ENCODE data around the gene MRPS18A.
"Not testable (repeated sequence)": the region's sequence is repeated elsewhere in the genome, so short reads cannot be mapped to it uniquely, and the experiment has no call there.

MRPS18A gene

GRCh38 chr6:43708860-43709653 lies 21.5 kb upstream of the MRPS18A start:
- H3K27ac ChIP-seq (ENCODE audit: insufficient read depth, low read length, poor library complexity, severe bottlenecking) = no peak overlapping the region
- no peak for DNase-seq

GRCh38 chr6:43707767-43708166 lies 20.2 kb upstream of the MRPS18A start:
- Histone ChIP-seq H3K4me3 (ENCODE audit: insufficient read depth, low read depth, low read length, poor library complexity, severe bottlenecking) (no peak overlapping the region), H3K36me3 (ENCODE audit: control insufficient read depth, insufficient read depth, low read length) (no peaks in the 10 kb centered on the region), H3K27ac (ENCODE audit: insufficient read depth, low read length, poor library complexity, severe bottlenecking) (no peak overlapping the region), H3K4me1 (ENCODE audit: control insufficient read depth, insufficient read depth, low read length, poor library complexity, severe bottlenecking) (no peaks in the 10 kb centered on the region), H3K9me3 (ENCODE audit: control insufficient read depth, low read length) (no peaks in the 10 kb centered on the region), H3K27me3 (replicated peaks; ENCODE audit: control insufficient read depth, insufficient read depth, low read length, poor library complexity, severe bottlenecking) (peaks cover 4% of the 10 kb centered on the region)
- DNase-seq = no peak

More at GRCh38 chr6:43708860-43709653, 21.5 kb upstream of the MRPS18A start:
- peaks cover 3% of the 10 kb centered on the region for H3K27me3 ChIP-seq (replicated peaks; ENCODE audit: control insufficient read depth, insufficient read depth, low read length, poor library complexity, severe bottlenecking)
- H3K9me3 ChIP-seq (ENCODE audit: control insufficient read depth, low read length) = no peaks in the 10 kb centered on the region
- no peak overlapping the region for H3K4me3 ChIP-seq (ENCODE audit: insufficient read depth, low read depth, low read length, poor library complexity, severe bottlenecking)
- no peaks in the 10 kb centered on the region for H3K4me1 ChIP-seq (ENCODE audit: control insufficient read depth, insufficient read depth, low read length, poor library complexity, severe bottlenecking)
- H3K36me3 ChIP-seq (ENCODE audit: control insufficient read depth, insufficient read depth, low read length) = no peaks in the 10 kb centered on the region

DNA sequence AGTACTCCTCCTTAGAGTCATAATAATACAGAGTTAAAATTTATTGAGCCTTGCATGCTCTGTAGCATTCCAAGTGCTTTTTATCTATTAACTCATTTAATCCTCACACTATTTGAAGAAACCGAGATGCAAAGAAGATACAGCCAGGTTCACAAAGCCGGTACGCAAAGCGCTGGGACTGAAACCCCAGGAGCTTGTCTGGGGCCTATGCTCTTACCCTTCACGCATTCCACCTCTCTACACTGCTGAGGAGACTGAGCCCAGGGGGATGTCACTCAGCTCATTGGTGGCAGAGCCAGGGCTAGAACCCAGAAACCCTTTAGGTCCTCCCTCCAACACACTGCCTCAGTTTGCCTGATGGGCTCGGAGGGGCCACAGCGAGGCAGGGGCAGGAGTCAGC lies 19.7 kb upstream of the MRPS18A start:
- Histone ChIP-seq H3K4me3 (ENCODE audit: insufficient read depth, low read depth, low read length, poor library complexity, severe bottlenecking) (no peak overlapping the region), H3K27ac (ENCODE audit: insufficient read depth, low read length, poor library complexity, severe bottlenecking) (no peak overlapping the region), H3K4me1 (ENCODE audit: control insufficient read depth, insufficient read depth, low read length, poor library complexity, severe bottlenecking) (no peaks in the 10 kb centered on the region), H3K27me3 (replicated peaks; ENCODE audit: control insufficient read depth, insufficient read depth, low read length, poor library complexity, severe bottlenecking) (peaks cover 7% of the 10 kb centered on the region), H3K9me3 (ENCODE audit: control insufficient read depth, low read length) (no peaks in the 10 kb centered on the region), H3K36me3 (ENCODE audit: control insufficient read depth, insufficient read depth, low read length) (no peaks in the 10 kb centered on the region)
- DNase-seq = no peak

GRCh38 chr6:43706788-43707187 lies 19.2 kb upstream of the MRPS18A start:
- DNase-seq = no peak
- Histone ChIP-seq H3K27ac (ENCODE audit: insufficient read depth, low read length, poor library complexity, severe bottlenecking) (no peak overlapping the region), H3K4me3 (ENCODE audit: insufficient read depth, low read depth, low read length, poor library complexity, severe bottlenecking) (no peak overlapping the region), H3K36me3 (ENCODE audit: control insufficient read depth, insufficient read depth, low read length) (no peaks in the 10 kb centered on the region), H3K4me1 (ENCODE audit: control insufficient read depth, insufficient read depth, low read length, poor library complexity, severe bottlenecking) (no peaks in the 10 kb centered on the region), H3K27me3 (replicated peaks; ENCODE audit: control insufficient read depth, insufficient read depth, low read length, poor library complexity, severe bottlenecking) (peaks cover 7% of the 10 kb centered on the region), H3K9me3 (ENCODE audit: control insufficient read depth, low read length) (no peaks in the 10 kb centered on the region)

DNA sequence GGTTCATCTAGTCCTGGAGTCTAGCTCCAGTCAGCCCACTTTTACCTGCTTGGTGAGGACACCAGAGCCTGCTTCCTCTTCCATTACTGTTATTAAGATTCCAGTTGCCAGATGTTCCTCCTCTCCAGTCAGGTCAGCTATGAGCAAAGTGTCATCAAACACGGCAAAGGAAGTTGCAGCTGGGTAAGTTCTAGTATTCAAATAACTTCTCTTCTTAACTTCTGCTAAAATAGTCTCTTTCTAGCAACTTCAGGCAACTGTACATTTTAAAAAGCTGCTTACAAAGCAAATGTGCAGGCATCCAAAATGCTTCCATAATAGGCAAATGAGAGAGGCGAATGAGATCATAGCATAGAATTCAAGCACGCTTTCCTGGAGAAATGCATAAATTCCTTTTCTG lies 18.4 kb upstream of the MRPS18A start:
- H3K27ac ChIP-seq (ENCODE audit: insufficient read depth, low read length, poor library complexity, severe bottlenecking) = no peak overlapping the region
- no peaks in the 10 kb centered on the region for H3K36me3 ChIP-seq (ENCODE audit: control insufficient read depth, insufficient read depth, low read length)
- H3K27me3 ChIP-seq (replicated peaks; ENCODE audit: control insufficient read depth, insufficient read depth, low read length, poor library complexity, severe bottlenecking) = peaks cover 7% of the 10 kb centered on the region
- DNase-seq = no peak
- no peaks in the 10 kb centered on the region for H3K4me1 ChIP-seq (ENCODE audit: control insufficient read depth, insufficient read depth, low read length, poor library complexity, severe bottlenecking)
- H3K4me3 ChIP-seq (ENCODE audit: insufficient read depth, low read depth, low read length, poor library complexity, severe bottlenecking) = no peak overlapping the region
- H3K9me3 ChIP-seq (ENCODE audit: control insufficient read depth, low read length) = no peaks in the 10 kb centered on the region

- Histone ChIP-seq H3K9me3 (ENCODE audit: control insufficient read depth, low read length) (no peaks in the 10 kb centered on the region), H3K27ac (ENCODE audit: insufficient read depth, low read length, poor library complexity, severe bottlenecking) (no peak overlapping the region), H3K4me3 (ENCODE audit: insufficient read depth, low read depth, low read length, poor library complexity, severe bottlenecking) (no peak overlapping the region), H3K4me1 (ENCODE audit: control insufficient read depth, insufficient read depth, low read length, poor library complexity, severe bottlenecking) (no peaks in the 10 kb centered on the region), H3K36me3 (ENCODE audit: control insufficient read depth, insufficient read depth, low read length) (no peaks in the 10 kb centered on the region), H3K27me3 (replicated peaks; ENCODE audit: control insufficient read depth, insufficient read depth, low read length, poor library complexity, severe bottlenecking) (peaks cover 7% of the 10 kb centered on the region)
- no peak for DNase-seq
Measured at GRCh38 chr6:43703512-43704429, 16.2 kb upstream of the MRPS18A start.

- Histone ChIP-seq H3K4me3 (ENCODE audit: insufficient read depth, low read depth, low read length, poor library complexity, severe bottlenecking) (no peak overlapping the region), H3K4me1 (ENCODE audit: control insufficient read depth, insufficient read depth, low read length, poor library complexity, severe bottlenecking) (no peaks in the 10 kb centered on the region), H3K9me3 (ENCODE audit: control insufficient read depth, low read length) (no peaks in the 10 kb centered on the region), H3K27me3 (replicated peaks; ENCODE audit: control insufficient read depth, insufficient read depth, low read length, poor library complexity, severe bottlenecking) (peaks cover 7% of the 10 kb centered on the region), H3K36me3 (ENCODE audit: control insufficient read depth, insufficient read depth, low read length) (no peaks in the 10 kb centered on the region), H3K27ac (ENCODE audit: insufficient read depth, low read length, poor library complexity, severe bottlenecking) (no peak overlapping the region)
- no peak for DNase-seq
Measured at GRCh38 chr6:43702534-43703440, 15.2 kb upstream of the MRPS18A start.

GRCh38 chr6:43702171-43702533 lies 14.6 kb upstream of the MRPS18A start:
- Histone ChIP-seq H3K9me3 (ENCODE audit: control insufficient read depth, low read length) (no peaks in the 10 kb centered on the region), H3K4me1 (ENCODE audit: control insufficient read depth, insufficient read depth, low read length, poor library complexity, severe bottlenecking) (no peaks in the 10 kb centered on the region), H3K27ac (ENCODE audit: insufficient read depth, low read length, poor library complexity, severe bottlenecking) (no peak overlapping the region), H3K36me3 (ENCODE audit: control insufficient read depth, insufficient read depth, low read length) (no peaks in the 10 kb centered on the region), H3K4me3 (ENCODE audit: insufficient read depth, low read depth, low read length, poor library complexity, severe bottlenecking) (no peak overlapping the region), H3K27me3 (replicated peaks; ENCODE audit: control insufficient read depth, insufficient read depth, low read length, poor library complexity, severe bottlenecking) (peaks cover 7% of the 10 kb centered on the region)
- DNase-seq = no peak

GRCh38 chr6:43700939-43701560 lies 13.5 kb upstream of the MRPS18A start:
- H3K27ac ChIP-seq (ENCODE audit: insufficient read depth, low read length, poor library complexity, severe bottlenecking); H3K4me3 ChIP-seq (ENCODE audit: insufficient read depth, low read depth, low read length, poor library complexity, severe bottlenecking); H3K36me3 ChIP-seq (ENCODE audit: control insufficient read depth, insufficient read depth, low read length): not testable (repeated sequence)

More at GRCh38 chr6:43700939-43701560, 13.5 kb upstream of the MRPS18A start:
- H3K9me3 ChIP-seq (ENCODE audit: control insufficient read depth, low read length); H3K27me3 ChIP-seq (replicated peaks; ENCODE audit: control insufficient read depth, insufficient read depth, low read length, poor library complexity, severe bottlenecking); DNase-seq; H3K4me1 ChIP-seq (ENCODE audit: control insufficient read depth, insufficient read depth, low read length, poor library complexity, severe bottlenecking): not testable (repeated sequence)

All from effector memory CD4-positive, alpha-beta T cell (primary cell).